H1 (cell line): ENCODE measurements around the gene ELOVL2. TPM values are rescaled to one million over a fixed set of nuclear protein-coding genes. Genes with fewer than 3 reads are reported as not detected.

Experiments used
- CTCF ChIA-PET: fragments of 300-600 bp; sonication (Branson Sonifier 250); formaldehyde crosslinking; loops from one replicate; lab custom pipeline; 2021; ENCODE audit not compliant: partially characterized antibody; lab: Charles Lee
- POLR2A ChIA-PET: fragments of 300-600 bp; sonication (Branson Sonifier 250); formaldehyde crosslinking; loops from one replicate; lab custom pipeline; 2021; ENCODE audit warnings: inconsistent platforms; ENCODE audit not compliant: partially characterized antibody; lab: Charles Lee
- DNase-seq, 2 experiments: peaks; one replicate each; pipeline versions ENCODE4 v3.0.0 to v3.0.0-alpha.2; 2010 to 2022; ENCODE audit warnings: low spot score in 2 of 2, low read depth in 1 of 2, mixed read lengths in 1 of 2
- FAIRE-seq: peaks from 2 replicates; lab custom pipeline; 2011; peaks lifted over from hg19 to GRCh38; lab: Jason Lieb, UNC
- H2AFZ ChIP-seq: 2 replicates; pipeline ENCODE4 v1.8.1; 2012; ENCODE audit warnings: low read length, inconsistent platforms
- H2AK5ac ChIP-seq: 2 replicates; pipeline ENCODE4 v1.6.1; 2013; ENCODE audit warnings: low read depth, low read length
- H2BK120ac ChIP-seq: replicated peaks from 2 replicates; pipeline ENCODE3; 2013; ENCODE audit warnings: low read depth, low read length, inconsistent platforms
- H2BK12ac ChIP-seq: 2 replicates; pipeline ENCODE4 v1.6.1; 2013; ENCODE audit warnings: low read depth, low read length
- H2BK15ac ChIP-seq: 2 replicates; pipeline ENCODE4 v1.6.1; 2013; ENCODE audit warnings: low read length
- H2BK20ac ChIP-seq: 2 replicates; pipeline ENCODE4 v1.6.1; 2013; ENCODE audit warnings: low read length
- H2BK5ac ChIP-seq: 2 replicates; pipeline ENCODE4 v1.6.1; 2013; ENCODE audit warnings: low read depth, low read length
- H3K14ac ChIP-seq: 2 replicates; pipeline ENCODE4 v1.6.1; 2013; ENCODE audit warnings: inconsistent platforms; ENCODE audit not compliant: insufficient read length
- H3K18ac ChIP-seq: 2 replicates; pipeline ENCODE4 v1.6.1; 2013; ENCODE audit warnings: low read length; ENCODE audit errors: extremely low read depth
- H3K23ac ChIP-seq: 2 replicates; pipeline ENCODE4 v1.6.1; 2013; ENCODE audit warnings: inconsistent platforms; ENCODE audit not compliant: insufficient read length
- H3K23me2 ChIP-seq: 2 replicates; pipeline ENCODE4 v1.6.1; 2013; ENCODE audit warnings: low read depth, low read length
- H3K27ac ChIP-seq: 2 replicates; pipeline ENCODE4 v1.6.1; 2011; ENCODE audit warnings: low read depth, low read length, inconsistent platforms
- H3K27me3 ChIP-seq, 4 experiments: replicated peaks in 1 of 4; 1 replicate in 1 of 4; 2 replicates in 3 of 4; pipeline versions ENCODE4 v1.6.1 to v1.8.1; 2011 to 2013; ENCODE audit warnings: low read length in 3 of 4, mild to moderate bottlenecking in 3 of 4, inconsistent platforms in 2 of 4, mixed read lengths in 2 of 4, moderate library complexity in 1 of 4; ENCODE audit not compliant: control insufficient read depth in 3 of 4, insufficient read depth in 3 of 4; ENCODE audit errors: extremely low read depth in 1 of 4
- H3K36me3 ChIP-seq, 4 experiments: 2 replicates each; pipeline versions ENCODE4 v1.6.1 to v1.8.1; 2011 to 2013; ENCODE audit warnings: mild to moderate bottlenecking in 4 of 4, low read length in 3 of 4, moderate library complexity in 2 of 4, control low read depth in 1 of 4, inconsistent platforms in 1 of 4; ENCODE audit not compliant: insufficient read depth in 4 of 4, control insufficient read depth in 2 of 4
- H3K4ac ChIP-seq: replicated peaks from 2 replicates; pipeline ENCODE3; 2013; ENCODE audit warnings: low read length, low read depth, mixed read lengths, inconsistent platforms; ENCODE audit not compliant: insufficient read length
- H3K4me1 ChIP-seq, 4 experiments: replicated peaks in 1 of 4; 1 replicate in 1 of 4; 2 replicates in 3 of 4; pipeline versions ENCODE4 v1.6.1 to v1.8.1; 2011 to 2013; ENCODE audit warnings: low read length in 3 of 4, inconsistent platforms in 2 of 4, mixed read lengths in 1 of 4; ENCODE audit not compliant: insufficient read depth in 4 of 4, control insufficient read depth in 3 of 4
- H3K4me2 ChIP-seq, 2 experiments: 2 replicates each; pipeline versions ENCODE4 v1.6.1 to v1.8.1; 2011 to 2013; ENCODE audit warnings: low read depth in 2 of 2, low read length in 2 of 2, control low read depth in 1 of 2, inconsistent platforms in 1 of 2, mild to moderate bottlenecking in 1 of 2; ENCODE audit not compliant: insufficient read depth in 1 of 2
- H3K4me3 ChIP-seq, 4 experiments: fragments of 200-600, 300-600 bp in 1 of 4; sonication (generic), shearing (Covaris generic), sonication (Bioruptor Twin) in 1 of 4; 2 replicates each; pipeline versions ENCODE4 v1.5.1 to v1.8.1; 2011 to 2016; ENCODE audit warnings: low read length in 4 of 4, low read depth in 3 of 4, control low read depth in 2 of 4, inconsistent platforms in 2 of 4, mild to moderate bottlenecking in 2 of 4, mixed read lengths in 1 of 4, moderate library complexity in 1 of 4; ENCODE audit not compliant: insufficient read depth in 2 of 4; ENCODE audit errors: extremely low read depth in 1 of 4
- H3K56ac ChIP-seq: replicated peaks from 2 replicates; pipeline ENCODE3; 2013; ENCODE audit warnings: low read depth, mild to moderate bottlenecking, mixed read lengths, low read length, inconsistent platforms; ENCODE audit not compliant: insufficient read length
- H3K79me1 ChIP-seq: 2 replicates; pipeline ENCODE4 v1.6.1; 2013; ENCODE audit warnings: low read depth, low read length, control low read depth
- H3K79me2 ChIP-seq, 2 experiments: 2 replicates each; pipeline versions ENCODE4 v1.6.1 to v1.8.1; 2012 to 2013; ENCODE audit warnings: low read length in 2 of 2, mild to moderate bottlenecking in 2 of 2, inconsistent platforms in 1 of 2; ENCODE audit not compliant: insufficient read depth in 2 of 2, control insufficient read depth in 1 of 2
- H3K9ac ChIP-seq, 4 experiments: replicated peaks in 1 of 4; 1 replicate in 1 of 4; 2 replicates in 3 of 4; pipeline versions ENCODE4 v1.6.1 to v1.8.1; 2011 to 2013; ENCODE audit warnings: low read depth in 3 of 4, low read length in 3 of 4, control low read depth in 2 of 4, mild to moderate bottlenecking in 2 of 4, moderate library complexity in 2 of 4, inconsistent platforms in 1 of 4; ENCODE audit errors: extremely low read depth in 1 of 4
- H3K9me3 ChIP-seq, 2 experiments: 2 replicates each; pipeline versions ENCODE4 v1.6.1 to v1.8.1; 2012 to 2013; ENCODE audit warnings: mild to moderate bottlenecking in 2 of 2, moderate library complexity in 2 of 2, control low read depth in 1 of 2, inconsistent platforms in 1 of 2, low read depth in 1 of 2, low read length in 1 of 2, mixed read lengths in 1 of 2; ENCODE audit not compliant: insufficient read depth in 2 of 2
- H4K20me1 ChIP-seq, 2 experiments: replicated peaks in 1 of 2; 2 replicates each; pipeline versions ENCODE3 to v1.8.1; 2011 to 2013; ENCODE audit warnings: inconsistent platforms in 2 of 2, low read length in 2 of 2, mild to moderate bottlenecking in 1 of 2; ENCODE audit not compliant: insufficient read depth in 2 of 2, control insufficient read depth in 1 of 2
- H4K5ac ChIP-seq: 2 replicates; pipeline ENCODE4 v1.6.1; 2013; ENCODE audit warnings: low read length, low read depth, mixed read lengths, inconsistent platforms; ENCODE audit not compliant: insufficient read length
- H4K8ac ChIP-seq: 2 replicates; pipeline ENCODE4 v1.8.0; 2013; ENCODE audit warnings: mild to moderate bottlenecking, moderate library complexity, low read length, inconsistent platforms; ENCODE audit not compliant: insufficient read depth; ENCODE audit errors: extremely low read depth
- H4K91ac ChIP-seq: replicated peaks from 2 replicates; pipeline ENCODE3; 2013; ENCODE audit warnings: low read length, mixed read lengths, inconsistent platforms; ENCODE audit not compliant: insufficient read length
- BACH1 ChIP-seq: IDR thresholded peaks from 2 replicates; pipeline ENCODE4 v1.6.1; 2012; ENCODE audit warnings: low read length, improper control_type of control experiment
- BRCA1 ChIP-seq: IDR thresholded peaks from 2 replicates; pipeline ENCODE4 v1.6.1; 2012; ENCODE audit warnings: low read depth, low read length, improper control_type of control experiment
- KDM1A ChIP-seq: fragments of 200-600, 300-600 bp; sonication (generic); IDR thresholded peaks from 2 replicates; pipeline ENCODE4 v1.7.1; 2016; ENCODE audit warnings: mild to moderate bottlenecking, low read length, borderline replicate concordance
- KDM4A ChIP-seq: IDR thresholded peaks from one replicate; pipeline ENCODE4 v1.7.1; 2012; ENCODE audit warnings: low read depth, mild to moderate bottlenecking, moderate library complexity, low read length, inconsistent platforms; ENCODE audit not compliant: severe bottlenecking
- SIN3A ChIP-seq, 2 experiments: IDR thresholded peaks in 1 of 2; conservative IDR thresholded peaks in 1 of 2; 2 replicates each; pipeline ENCODE4 v1.6.1; 2011 to 2012; ENCODE audit warnings: low read length in 2 of 2, improper control_type of control experiment in 1 of 2, low read depth in 1 of 2, mild to moderate bottlenecking in 1 of 2
- SP1 ChIP-seq: IDR thresholded peaks from 2 replicates; pipeline ENCODE4 v1.6.1; 2011; ENCODE audit warnings: low read depth, low read length
- TAF1 ChIP-seq: IDR thresholded peaks from 2 replicates; pipeline ENCODE4 v1.6.1; 2011; ENCODE audit warnings: mild to moderate bottlenecking, low read depth, low read length
- YY1 ChIP-seq: IDR thresholded peaks from 2 replicates; pipeline ENCODE4 v1.6.1; 2011; ENCODE audit warnings: low read depth, mild to moderate bottlenecking, low read length
- ZNF274 ChIP-seq: IDR thresholded peaks from 2 replicates; pipeline ENCODE4 v1.7.0; 2012; ENCODE audit warnings: low read length, borderline replicate concordance; ENCODE audit errors: extremely low read depth
- WGBS, 2 experiments: shearing (Covaris generic) in 1 of 2; methylation state at CpG; one replicate each; pipeline versions ENCODE4 v1.1.6 to v1.1.7; 2013 to 2015; ENCODE audit warnings: low lambda C conversion rate in 2 of 2, mixed read lengths in 2 of 2, inconsistent platforms in 1 of 2, low coverage in 1 of 2, missing lambda C conversion rate in 1 of 2; ENCODE audit not compliant: insufficient replicate concordance in 2 of 2, insufficient coverage in 1 of 2, insufficient read length in 1 of 2; ENCODE audit errors: extremely low coverage in 1 of 2, missing lambda C conversion rate in 1 of 2; 5-methylcytosine and 5-hydroxymethylcytosine counted together
- polyA plus RNA-seq, 7 experiments: library from polyadenylated mRNA; depleted of rRNA in 3 of 7; stranded (reverse) in 5 of 7; unstranded in 2 of 7; fragments of >200 nt in 5 of 7; fragments of 200-250 nt in 2 of 7; gene quantifications; 1 replicate in 5 of 7; 2 replicates in 1 of 7; 4 replicates in 1 of 7; pipeline versions ENCODE4 v1.2.1 to v1.2.3, GENCODE V29; 2011 to 2013; ENCODE audit warnings: missing spikeins in 2 of 7, mixed read lengths in 2 of 7
- total RNA-seq: library from RNA; stranded (reverse); fragmentation: NEBNext Ultra II Directional; extraction: Animal tissue kit (Norgen Biotek cat#: 25700); gene quantifications from 2 replicates; pipeline ENCODE4 v1.2.1, GENCODE V29; 2021
- TF ChIP-seq, protein P1 (sequence below): IDR thresholded peaks from 2 replicates; pipeline ENCODE4 v1.6.1; 2012; ENCODE audit warnings: inconsistent platforms
- TF ChIP-seq, protein P2 (sequence below), 3 experiments: IDR thresholded peaks; 1 replicate in 2 of 3; 2 replicates in 1 of 3; pipeline versions ENCODE4 v1.5.1 to v1.6.1; 2011; ENCODE audit warnings: low read length in 3 of 3, mild to moderate bottlenecking in 3 of 3, inconsistent platforms in 2 of 3, low read depth in 1 of 3, moderate library complexity in 1 of 3; ENCODE audit not compliant: insufficient read depth in 1 of 3; ENCODE audit errors: control extremely low read depth in 1 of 3

The ELOVL2 gene
- total and polyA plus RNA-seq, 2 of the 8 experiments (the other 6 are each of a cell fraction or from before 2014, with no cell fraction given): 0.42 to 0.89 TPM

DNA sequence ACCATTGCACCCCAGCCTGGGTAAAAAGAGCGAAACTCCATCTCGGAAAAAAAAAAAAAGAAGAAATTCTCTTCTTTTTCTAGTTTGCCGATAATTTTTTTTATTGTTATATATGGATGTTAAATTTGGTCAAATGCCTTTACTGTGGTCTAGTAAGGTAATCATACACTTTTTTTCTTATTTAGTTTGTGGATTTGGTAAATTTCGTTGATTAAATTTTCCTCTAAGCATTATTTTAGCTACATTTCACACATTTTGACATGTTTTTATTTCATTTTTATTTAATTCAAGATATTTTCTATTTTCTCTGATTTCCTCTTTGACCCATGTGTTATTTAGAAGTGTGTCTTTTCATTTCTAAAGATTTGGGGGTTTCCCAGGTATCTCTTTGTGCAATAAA is 18.0 kb upstream of the ELOVL2 start:
- no peaks in the 10 kb centered on the region for H3K4me1 ChIP-seq
- no peak overlapping the region for H2AK5ac ChIP-seq
- no peak overlapping the region for H4K8ac ChIP-seq
- H2BK20ac ChIP-seq: no peak overlapping the region
- H4K91ac ChIP-seq: no peak overlapping the region
- no peaks in the 10 kb centered on the region for H3K27me3 ChIP-seq
- no peak overlapping the region for H3K4me2 ChIP-seq
- 96% methylated on average over 4 of the region's 4 CpGs; no CpG with 5 or more reads in 1 of the 2 experiments for WGBS, 2 experiments
- H3K23ac ChIP-seq: no peak overlapping the region
- no peak overlapping the region for H2BK12ac ChIP-seq
- no peaks in the 10 kb centered on the region for H3K36me3 ChIP-seq
- no peaks in the 10 kb centered on the region for H4K20me1 ChIP-seq
- no peaks in the 10 kb centered on the region for H3K79me1 ChIP-seq
- H2BK120ac ChIP-seq: no peak overlapping the region
- H2BK5ac ChIP-seq: no peak overlapping the region
- no peak for DNase-seq
- H3K79me2 ChIP-seq: no peaks in the 10 kb centered on the region
- no peak overlapping the region for H3K9ac ChIP-seq
- POLR2A ChIA-PET: interaction anchor here (0.6 to 0.7 kb wide), 2 partner anchors 110 to 816 kb away, joined by 3 to 5 read pairs; no protein-coding TSS in a partner anchor
- H3K4me3 ChIP-seq: no peak overlapping the region
- no peak overlapping the region for H3K14ac ChIP-seq
- no peak overlapping the region for H2BK15ac ChIP-seq
- no peak overlapping the region for H2AFZ ChIP-seq
- no peak for FAIRE-seq
- H4K5ac ChIP-seq: no peak overlapping the region
- no peaks in the 10 kb centered on the region for H3K23me2 ChIP-seq
- H3K9me3 ChIP-seq: no peaks in the 10 kb centered on the region
- H3K56ac ChIP-seq: no peak overlapping the region
- no peak overlapping the region for H3K4ac ChIP-seq
- H3K27ac ChIP-seq: no peak overlapping the region
- H3K18ac ChIP-seq: no peak overlapping the region
- CTCF ChIA-PET: interaction anchor here (0.9 to 2.9 kb wide), 3 partner anchors 16 to 107 kb away, joined by 3 to 9 read pairs (median 8); no protein-coding TSS in a partner anchor
- no peak for TF ChIP-seq SIN3A (conservative IDR thresholded peaks at IDR 0.05 in 1 of 2, IDR thresholded peaks at IDR 0.05 in 1 of 2; ENCODE audit: low read depth in 1 of 2, low read length in 2 of 2)
- no peak for TF ChIP-seq KDM4A
- no peak for TF ChIP-seq TAF1
- TF ChIP-seq YY1: no peak
- TF ChIP-seq KDM1A: no peak
- TF ChIP-seq SP1: no peak
- no peak for TF ChIP-seq BRCA1
- TF ChIP-seq, protein P1, sequence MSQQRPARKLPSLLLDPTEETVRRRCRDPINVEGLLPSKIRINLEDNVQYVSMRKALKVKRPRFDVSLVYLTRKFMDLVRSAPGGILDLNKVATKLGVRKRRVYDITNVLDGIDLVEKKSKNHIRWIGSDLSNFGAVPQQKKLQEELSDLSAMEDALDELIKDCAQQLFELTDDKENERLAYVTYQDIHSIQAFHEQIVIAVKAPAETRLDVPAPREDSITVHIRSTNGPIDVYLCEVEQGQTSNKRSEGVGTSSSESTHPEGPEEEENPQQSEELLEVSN: no peak
- TF ChIP-seq, protein P2, sequence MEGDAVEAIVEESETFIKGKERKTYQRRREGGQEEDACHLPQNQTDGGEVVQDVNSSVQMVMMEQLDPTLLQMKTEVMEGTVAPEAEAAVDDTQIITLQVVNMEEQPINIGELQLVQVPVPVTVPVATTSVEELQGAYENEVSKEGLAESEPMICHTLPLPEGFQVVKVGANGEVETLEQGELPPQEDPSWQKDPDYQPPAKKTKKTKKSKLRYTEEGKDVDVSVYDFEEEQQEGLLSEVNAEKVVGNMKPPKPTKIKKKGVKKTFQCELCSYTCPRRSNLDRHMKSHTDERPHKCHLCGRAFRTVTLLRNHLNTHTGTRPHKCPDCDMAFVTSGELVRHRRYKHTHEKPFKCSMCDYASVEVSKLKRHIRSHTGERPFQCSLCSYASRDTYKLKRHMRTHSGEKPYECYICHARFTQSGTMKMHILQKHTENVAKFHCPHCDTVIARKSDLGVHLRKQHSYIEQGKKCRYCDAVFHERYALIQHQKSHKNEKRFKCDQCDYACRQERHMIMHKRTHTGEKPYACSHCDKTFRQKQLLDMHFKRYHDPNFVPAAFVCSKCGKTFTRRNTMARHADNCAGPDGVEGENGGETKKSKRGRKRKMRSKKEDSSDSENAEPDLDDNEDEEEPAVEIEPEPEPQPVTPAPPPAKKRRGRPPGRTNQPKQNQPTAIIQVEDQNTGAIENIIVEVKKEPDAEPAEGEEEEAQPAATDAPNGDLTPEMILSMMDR (IDR thresholded peaks at IDR 0.05; ENCODE audit: control extremely low read depth in 1 of 3, insufficient read depth in 1 of 3, low read depth in 1 of 3, low read length in 3 of 3): no peak
- no peak for TF ChIP-seq BACH1
- TF ChIP-seq ZNF274: no peak
